ENCODE measurements around the gene SLC24A3. TPM values are rescaled to one million over a fixed set of nuclear protein-coding genes. Genes with fewer than 3 reads are reported as not detected.
A peak's percentile ranks its signal among the peaks of the same experiment; 100 is the strongest.
"Not testable (repeated sequence)": the region's sequence is repeated elsewhere in the genome, so short reads cannot be mapped to it uniquely, and the experiment has no call there.

SLC24A3 gene
- total RNA-seq, 2 donors from 2014 or later = 1.4 to 3.7 TPM

GRCh38 chr20:19750907-19751636 lies 538.6 kb downstream of the SLC24A3 start:
- Histone ChIP-seq H3K27me3 (no peaks in the 10 kb centered on the region), H3K4me3 (no peak overlapping the region), H3K4me1 (no peaks in the 10 kb centered on the region), H3K27ac (no peak overlapping the region), H3K9me3 (peaks cover 0 to under 1% of the 10 kb centered on the region in 2 donors), H3K36me3 (no peaks in the 10 kb centered on the region)
- TF ChIP-seq, protein P1, sequence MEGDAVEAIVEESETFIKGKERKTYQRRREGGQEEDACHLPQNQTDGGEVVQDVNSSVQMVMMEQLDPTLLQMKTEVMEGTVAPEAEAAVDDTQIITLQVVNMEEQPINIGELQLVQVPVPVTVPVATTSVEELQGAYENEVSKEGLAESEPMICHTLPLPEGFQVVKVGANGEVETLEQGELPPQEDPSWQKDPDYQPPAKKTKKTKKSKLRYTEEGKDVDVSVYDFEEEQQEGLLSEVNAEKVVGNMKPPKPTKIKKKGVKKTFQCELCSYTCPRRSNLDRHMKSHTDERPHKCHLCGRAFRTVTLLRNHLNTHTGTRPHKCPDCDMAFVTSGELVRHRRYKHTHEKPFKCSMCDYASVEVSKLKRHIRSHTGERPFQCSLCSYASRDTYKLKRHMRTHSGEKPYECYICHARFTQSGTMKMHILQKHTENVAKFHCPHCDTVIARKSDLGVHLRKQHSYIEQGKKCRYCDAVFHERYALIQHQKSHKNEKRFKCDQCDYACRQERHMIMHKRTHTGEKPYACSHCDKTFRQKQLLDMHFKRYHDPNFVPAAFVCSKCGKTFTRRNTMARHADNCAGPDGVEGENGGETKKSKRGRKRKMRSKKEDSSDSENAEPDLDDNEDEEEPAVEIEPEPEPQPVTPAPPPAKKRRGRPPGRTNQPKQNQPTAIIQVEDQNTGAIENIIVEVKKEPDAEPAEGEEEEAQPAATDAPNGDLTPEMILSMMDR (IDR thresholded peaks at IDR 0.05) = no peak
- DNase-seq (ENCODE audit: low spot score) = peak; percentile 32

- not testable (repeated sequence) for H3K9me3 ChIP-seq, H3K36me3 ChIP-seq, H3K27ac ChIP-seq, H3K4me3 ChIP-seq, H3K27me3 ChIP-seq
- peak; percentile 18 for DNase-seq (ENCODE audit: low spot score)
- H3K4me1 ChIP-seq = peaks cover 0 to 12% of the 10 kb centered on the region in 2 donors
Observed at GRCh38 chr20:19754201-19754600, 541.8 kb downstream of the SLC24A3 start.

- H3K27ac ChIP-seq = peak overlapping the region; percentile 91 to 98
- TF ChIP-seq, protein P1 (IDR thresholded peaks at IDR 0.05) = no peak
- no peaks in the 10 kb centered on the region for H3K27me3 ChIP-seq
- no peaks in the 10 kb centered on the region for H3K36me3 ChIP-seq
- peak overlapping the region; percentile 61 to 86 for H3K4me3 ChIP-seq
- peaks cover 0 to 39% of the 10 kb centered on the region in 2 donors for H3K4me1 ChIP-seq
- DNase-seq (ENCODE audit: low spot score) = peak; percentile 38
- no peaks in the 10 kb centered on the region for H3K9me3 ChIP-seq
Observed at GRCh38 chr20:19756761-19757486, 544.5 kb downstream of the SLC24A3 start.

DNA sequence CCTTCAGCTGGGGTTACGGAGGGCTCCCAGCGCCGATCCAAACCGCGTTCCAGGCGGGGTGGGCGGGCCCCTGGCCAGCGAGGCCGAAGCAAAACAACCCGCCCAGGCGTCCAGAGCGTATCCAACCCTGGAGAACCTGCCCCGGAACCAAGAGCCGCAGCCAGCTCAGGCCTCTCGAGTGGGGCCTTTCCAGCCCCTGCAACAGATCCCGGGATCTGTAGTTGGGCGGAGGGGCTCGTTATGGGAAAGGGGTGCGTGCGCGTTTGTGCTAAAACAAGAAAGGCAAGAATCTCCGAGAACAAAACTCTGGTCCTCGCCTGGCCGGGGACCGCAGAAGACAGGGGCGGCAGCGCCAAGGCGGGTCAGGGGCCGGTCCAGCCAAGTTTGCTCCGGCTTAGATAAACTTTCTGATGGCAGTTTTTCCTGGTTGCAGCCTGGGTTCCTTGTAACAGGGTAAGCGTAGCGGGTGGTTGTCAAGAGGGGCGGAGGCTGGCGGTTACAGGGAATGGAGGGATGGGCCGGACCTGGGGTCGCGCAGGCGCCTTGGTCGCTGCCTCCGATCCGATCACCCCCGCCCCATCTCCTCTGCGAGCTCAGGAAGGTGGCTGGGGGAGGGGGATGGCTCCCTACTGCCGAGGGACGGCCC lies 545.2 kb downstream of the SLC24A3 start:
- Histone ChIP-seq H3K4me1 (peaks cover 0 to 42% of the 10 kb centered on the region in 2 donors), H3K4me3 (peak overlapping the region; percentile 61 to 86), H3K27me3 (no peaks in the 10 kb centered on the region), H3K36me3 (no peaks in the 10 kb centered on the region), H3K27ac (peak overlapping the region; percentile 91 to 98), H3K9me3 (no peaks in the 10 kb centered on the region)
- peak; percentile 92 for DNase-seq (ENCODE audit: low spot score)
- TF ChIP-seq, protein P1 (IDR thresholded peaks at IDR 0.05) = no peak

DNA sequence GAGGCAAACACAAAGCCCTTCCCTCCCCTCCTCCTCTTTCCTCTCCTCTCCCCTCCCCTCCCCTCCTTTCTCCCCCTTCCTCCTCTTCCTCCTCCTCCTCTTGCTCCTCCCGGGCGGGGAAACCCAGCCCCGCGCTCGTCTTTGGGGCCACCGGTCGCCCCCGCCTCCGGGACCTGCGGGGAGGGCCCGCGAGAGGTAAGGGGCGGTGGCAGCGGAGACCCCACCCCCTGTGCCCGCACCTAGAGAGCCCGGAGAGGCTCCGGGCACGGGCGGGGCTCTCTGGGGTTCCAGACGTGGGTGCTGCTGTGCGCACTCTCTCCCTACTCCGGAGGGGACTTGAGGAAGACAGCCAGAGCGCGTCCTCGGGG lies 545.7 kb downstream of the SLC24A3 start, which contains the start of gene RIN2:
RIN2 (plus strand) TSS at position 126 of the 368 bp plus-strand sequence. CDS start 131,344 bp downstream, outside the sequence.
- peak within 1 kb of the TSS; percentile 61 to 86 for H3K4me3 ChIP-seq
- peak within 1 kb of the TSS; percentile 91 to 98 for H3K27ac ChIP-seq
- no peaks in the 10 kb centered on the region for H3K36me3 ChIP-seq
- DNase-seq (ENCODE audit: low spot score) = no peak
- no peaks in the 10 kb centered on the region for H3K27me3 ChIP-seq
- peaks cover 0 to 42% of the 10 kb centered on the region in 2 donors for H3K4me1 ChIP-seq
- TF ChIP-seq, protein P1 (IDR thresholded peaks at IDR 0.05) = no peak
- H3K9me3 ChIP-seq = no peaks in the 10 kb centered on the region
